Measurements from ENCODE around the gene CYLD. TPM values are rescaled to one million over a fixed set of nuclear protein-coding genes. Genes with fewer than 3 reads are reported as not detected.

The CYLD gene
- total RNA-seq, 3 donors from 2014 or later: 40.6 to 62.9 (median 43.4) TPM

- no peaks in the 10 kb centered on the region for H3K9me3 ChIP-seq
- intact Hi-C loops (cut with DNase I; ENCODE audit: low total_unique reads): no loop called here
- H3K4me1 ChIP-seq: no peaks in the 10 kb centered on the region
- peak overlapping the region in 2 of 3 donors; percentile 6 to 23 for H3K4me3 ChIP-seq
- TF ChIP-seq POLR2AphosphoS5 (IDR thresholded peaks at IDR 0.05) (no peak), POLR2A (IDR thresholded peaks at IDR 0.05) (no peak), CTCF (IDR thresholded peaks at IDR 0.05) (no peak)
- no peaks in the 10 kb centered on the region for H3K36me3 ChIP-seq
- DNase-seq (ENCODE audit: low spot score in 2 of 2): peak in 1 of 2 donors; percentile 37
- H3K27me3 ChIP-seq: no peaks in the 10 kb centered on the region
- H3K27ac ChIP-seq: peak overlapping the region; percentile 81 to 83
Observed at GRCh38 chr16:50719401-50720337, 22.2 kb upstream of the CYLD start.

- no peak overlapping the region for H3K27ac ChIP-seq
- H3K9me3 ChIP-seq: no peaks in the 10 kb centered on the region
- no peaks in the 10 kb centered on the region for H3K36me3 ChIP-seq
- TF ChIP-seq POLR2A (IDR thresholded peaks at IDR 0.05) (no peak), POLR2AphosphoS5 (IDR thresholded peaks at IDR 0.05) (no peak), CTCF (IDR thresholded peaks at IDR 0.05) (no peak)
- intact Hi-C loops (cut with DNase I; ENCODE audit: low total_unique reads): no loop called here
- no peak for DNase-seq (ENCODE audit: low spot score in 2 of 2)
- H3K4me1 ChIP-seq: no peaks in the 10 kb centered on the region
- H3K27me3 ChIP-seq: no peaks in the 10 kb centered on the region
- H3K4me3 ChIP-seq: no peak overlapping the region
Observed at GRCh38 chr16:50721549-50722404, 20.1 kb upstream of the CYLD start.

GRCh38 chr16:50722405-50722737 lies 19.5 kb upstream of the CYLD start:
- Histone ChIP-seq H3K27me3 (no peaks in the 10 kb centered on the region), H3K36me3 (no peaks in the 10 kb centered on the region), H3K9me3 (no peaks in the 10 kb centered on the region), H3K4me3 (no peak overlapping the region), H3K4me1 (no peaks in the 10 kb centered on the region), H3K27ac (no peak overlapping the region)
- TF ChIP-seq POLR2A (IDR thresholded peaks at IDR 0.05) (no peak), POLR2AphosphoS5 (IDR thresholded peaks at IDR 0.05) (no peak), CTCF (IDR thresholded peaks at IDR 0.05) (no peak)
- no peak for DNase-seq (ENCODE audit: low spot score in 2 of 2)
- intact Hi-C loops (cut with DNase I; ENCODE audit: low total_unique reads): no loop called here

GRCh38 chr16:50722960-50723359 lies 18.9 kb upstream of the CYLD start:
- no peak for TF ChIP-seq POLR2A (IDR thresholded peaks at IDR 0.05)
- no peak for TF ChIP-seq POLR2AphosphoS5 (IDR thresholded peaks at IDR 0.05)
- no peak for TF ChIP-seq CTCF (IDR thresholded peaks at IDR 0.05)
- Histone ChIP-seq H3K9me3 (no peaks in the 10 kb centered on the region), H3K27ac (no peak overlapping the region), H3K4me3 (no peak overlapping the region), H3K27me3 (no peaks in the 10 kb centered on the region), H3K36me3 (no peaks in the 10 kb centered on the region), H3K4me1 (no peaks in the 10 kb centered on the region)
- intact Hi-C loops (cut with DNase I; ENCODE audit: low total_unique reads): no loop called here
- DNase-seq (ENCODE audit: low spot score in 2 of 2): no peak

GRCh38 chr16:50724306-50724705 lies 17.6 kb upstream of the CYLD start:
- no peaks in the 10 kb centered on the region for H3K27me3 ChIP-seq
- no peak for DNase-seq (ENCODE audit: low spot score in 2 of 2)
- no peaks in the 10 kb centered on the region for H3K4me1 ChIP-seq
- H3K36me3 ChIP-seq: no peaks in the 10 kb centered on the region
- H3K4me3 ChIP-seq: no peak overlapping the region
- H3K27ac ChIP-seq: no peak overlapping the region
- intact Hi-C loops (cut with DNase I; ENCODE audit: low total_unique reads): no loop called here
- TF ChIP-seq CTCF (IDR thresholded peaks at IDR 0.05) (no peak), POLR2A (IDR thresholded peaks at IDR 0.05) (no peak), POLR2AphosphoS5 (IDR thresholded peaks at IDR 0.05) (no peak)
- H3K9me3 ChIP-seq: no peaks in the 10 kb centered on the region
